Right lobe of liver (tissue), 4 donors: ENCODE measurements around the gene PRKCA.

Source experiments
- POLR2A ChIP-seq: fragments of 450-650 bp; IDR thresholded peaks from one replicate; pipeline ENCODE4 v1.6.1; 2017; ENCODE audit warnings: antibody characterized with exemption, mild to moderate bottlenecking
- TF ChIP-seq, protein P1 (sequence below), 4 donors: fragments of 200-600 bp in 3 of 4; fragments of 450-650 bp in 1 of 4; IDR thresholded peaks; one replicate each; pipeline versions ENCODE4 v1.5.1 to v1.8.0; 2016 to 2022; ENCODE audit warnings: antibody characterized with exemption in 4 of 4, mild to moderate bottlenecking in 2 of 4
- donor health status: DM: no; HTN: no; CAD: no.
- donor health status: DM: no; HTN: no; CAD: no.
- donor health status: DM: no; HTN: yes; CAD: no.

DNA sequence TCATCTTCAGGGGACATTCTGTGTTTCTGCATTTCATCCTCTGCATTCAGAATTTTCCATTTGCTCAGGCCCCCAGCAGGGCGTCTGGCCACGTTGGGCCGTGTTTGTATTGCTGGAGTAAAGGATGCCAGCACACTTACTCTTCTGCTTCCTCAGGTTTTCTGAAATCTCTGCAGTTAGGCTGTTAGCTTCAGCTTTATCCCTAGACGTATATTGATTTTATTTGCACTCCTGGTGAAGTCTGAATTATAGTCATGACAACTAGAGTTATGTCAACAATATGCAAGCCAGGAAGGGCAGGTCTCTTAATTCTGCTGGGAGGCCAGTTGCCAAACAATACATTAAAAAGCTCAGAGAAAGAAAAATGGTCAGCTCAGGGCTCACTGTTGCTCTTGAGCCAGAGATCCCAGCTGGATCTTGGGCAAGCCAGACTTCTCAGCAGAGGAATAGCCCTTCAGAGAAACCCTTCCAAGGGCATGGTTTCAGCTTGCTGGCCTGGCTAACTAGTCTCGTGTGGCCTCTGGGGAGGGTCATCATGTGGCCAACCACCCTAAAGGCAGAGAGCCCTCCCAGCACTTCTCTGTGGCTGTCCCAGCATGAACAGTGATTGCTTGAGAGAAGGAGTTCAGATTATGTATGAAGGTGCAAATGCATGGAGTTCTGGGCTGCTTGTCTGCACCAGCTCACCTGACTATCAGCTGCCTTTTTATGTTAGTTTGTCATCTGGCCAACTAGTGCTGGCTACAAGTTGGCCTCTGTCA is 422.3 kb downstream of the PRKCA start:
- TF ChIP-seq POLR2A = no peak
- TF ChIP-seq, protein P1, sequence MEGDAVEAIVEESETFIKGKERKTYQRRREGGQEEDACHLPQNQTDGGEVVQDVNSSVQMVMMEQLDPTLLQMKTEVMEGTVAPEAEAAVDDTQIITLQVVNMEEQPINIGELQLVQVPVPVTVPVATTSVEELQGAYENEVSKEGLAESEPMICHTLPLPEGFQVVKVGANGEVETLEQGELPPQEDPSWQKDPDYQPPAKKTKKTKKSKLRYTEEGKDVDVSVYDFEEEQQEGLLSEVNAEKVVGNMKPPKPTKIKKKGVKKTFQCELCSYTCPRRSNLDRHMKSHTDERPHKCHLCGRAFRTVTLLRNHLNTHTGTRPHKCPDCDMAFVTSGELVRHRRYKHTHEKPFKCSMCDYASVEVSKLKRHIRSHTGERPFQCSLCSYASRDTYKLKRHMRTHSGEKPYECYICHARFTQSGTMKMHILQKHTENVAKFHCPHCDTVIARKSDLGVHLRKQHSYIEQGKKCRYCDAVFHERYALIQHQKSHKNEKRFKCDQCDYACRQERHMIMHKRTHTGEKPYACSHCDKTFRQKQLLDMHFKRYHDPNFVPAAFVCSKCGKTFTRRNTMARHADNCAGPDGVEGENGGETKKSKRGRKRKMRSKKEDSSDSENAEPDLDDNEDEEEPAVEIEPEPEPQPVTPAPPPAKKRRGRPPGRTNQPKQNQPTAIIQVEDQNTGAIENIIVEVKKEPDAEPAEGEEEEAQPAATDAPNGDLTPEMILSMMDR (IDR thresholded peaks at IDR 0.05) = no peak
